ENCODE measurements around the gene FAM24A.
A peak's percentile ranks its signal among the peaks of the same experiment; 100 is the strongest.

Gene FAM24A

DNA sequence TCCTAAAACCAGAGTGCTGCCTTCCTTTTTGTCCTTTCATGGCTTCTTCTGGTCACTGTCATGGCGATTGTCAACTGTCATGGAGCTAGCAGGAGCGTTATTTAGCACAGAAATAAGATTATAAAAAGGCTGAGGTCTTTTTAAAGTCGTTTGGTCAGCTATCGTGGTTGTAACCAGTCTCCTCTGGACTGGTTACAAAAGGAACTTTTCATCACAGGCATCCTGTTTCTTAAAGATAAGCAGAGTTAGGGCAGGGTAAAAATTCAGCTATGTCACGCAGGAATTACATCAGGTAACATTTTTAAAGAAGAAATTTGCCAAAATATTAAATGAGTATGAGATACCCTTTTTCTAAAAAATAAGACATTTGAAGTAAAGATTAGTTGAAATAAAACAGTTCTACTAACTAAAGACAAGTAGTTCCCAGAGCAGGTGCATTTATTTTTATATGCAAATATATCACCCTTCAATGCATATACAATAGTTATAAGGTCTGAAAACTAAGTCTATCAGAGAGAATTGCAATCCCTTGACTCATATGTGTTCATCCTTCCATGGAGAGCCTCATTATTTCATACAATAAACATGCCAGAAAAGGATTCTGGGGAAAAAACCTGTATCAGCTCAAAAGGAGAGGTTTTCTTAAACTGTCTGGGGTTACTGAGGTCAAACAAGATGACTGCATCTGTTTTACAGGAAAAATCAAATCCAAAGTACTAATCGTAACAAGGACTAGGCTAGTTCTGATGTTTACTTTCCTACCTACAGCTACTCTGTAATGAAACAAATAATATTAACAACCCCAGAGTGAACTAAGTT lies 20.9 kb downstream of the FAM24A start:
- Histone ChIP-seq H3K36me3 (ENCODE audit: control insufficient read depth in 2 of 2, insufficient read depth in 1 of 2, low read length in 2 of 2) (peaks cover 14 to 17% of the 10 kb centered on the region in 2 experiments; a peak in 2 of 3 replicates), H3K4me1 (ENCODE audit: control insufficient read depth, insufficient read depth, low read length) (no peaks in the 10 kb centered on the region), H3K27ac (ENCODE audit: extremely low read depth, low read depth, low read length) (no peak overlapping the region), H3K4me3 (ENCODE audit: low read depth, low read length) (no peak overlapping the region), H3K9me3 (ENCODE audit: control insufficient read depth, insufficient read depth, low read depth, low read length) (no peaks in the 10 kb centered on the region)
- ChIA-PET POLR2A (no interaction called here), CTCF (no interaction called here)
- TF ChIP-seq ZNF37A (tag by site-specific recombination; IDR thresholded peaks at IDR 0.05) (no peak), ZNF23 (tag by site-specific recombination; IDR thresholded peaks at IDR 0.05; ENCODE audit: borderline replicate concordance) (no peak), ZIC2 (tag by site-specific recombination; IDR thresholded peaks at IDR 0.05) (no peak), ZNF768 (tag by site-specific recombination; IDR thresholded peaks at IDR 0.05) (no peak), ZNF777 (tag by site-specific recombination; IDR thresholded peaks at IDR 0.05; ENCODE audit: borderline replicate concordance) (no peak)

- CTCF ChIA-PET = no interaction called here
- peaks cover 40 to 44% of the 10 kb centered on the region in 2 experiments; a peak in 2 of 3 replicates for H3K36me3 ChIP-seq (ENCODE audit: control insufficient read depth in 2 of 2, insufficient read depth in 1 of 2, low read length in 2 of 2)
- POLR2A ChIA-PET = no interaction called here
Measured at GRCh38 chr10:122939133-122939855, 28.9 kb downstream of the FAM24A start.

GRCh38 chr10:122939856-122940543 lies 29.6 kb downstream of the FAM24A start:
- TF ChIP-seq, protein P1, sequence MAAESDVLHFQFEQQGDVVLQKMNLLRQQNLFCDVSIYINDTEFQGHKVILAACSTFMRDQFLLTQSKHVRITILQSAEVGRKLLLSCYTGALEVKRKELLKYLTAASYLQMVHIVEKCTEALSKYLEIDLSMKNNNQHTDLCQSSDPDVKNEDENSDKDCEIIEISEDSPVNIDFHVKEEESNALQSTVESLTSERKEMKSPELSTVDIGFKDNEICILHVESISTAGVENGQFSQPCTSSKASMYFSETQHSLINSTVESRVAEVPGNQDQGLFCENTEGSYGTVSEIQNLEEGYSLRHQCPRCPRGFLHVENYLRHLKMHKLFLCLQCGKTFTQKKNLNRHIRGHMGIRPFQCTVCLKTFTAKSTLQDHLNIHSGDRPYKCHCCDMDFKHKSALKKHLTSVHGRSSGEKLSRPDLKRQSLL (tag by site-specific recombination; IDR thresholded peaks at IDR 0.05) = no peak
- TF ChIP-seq, protein P2, sequence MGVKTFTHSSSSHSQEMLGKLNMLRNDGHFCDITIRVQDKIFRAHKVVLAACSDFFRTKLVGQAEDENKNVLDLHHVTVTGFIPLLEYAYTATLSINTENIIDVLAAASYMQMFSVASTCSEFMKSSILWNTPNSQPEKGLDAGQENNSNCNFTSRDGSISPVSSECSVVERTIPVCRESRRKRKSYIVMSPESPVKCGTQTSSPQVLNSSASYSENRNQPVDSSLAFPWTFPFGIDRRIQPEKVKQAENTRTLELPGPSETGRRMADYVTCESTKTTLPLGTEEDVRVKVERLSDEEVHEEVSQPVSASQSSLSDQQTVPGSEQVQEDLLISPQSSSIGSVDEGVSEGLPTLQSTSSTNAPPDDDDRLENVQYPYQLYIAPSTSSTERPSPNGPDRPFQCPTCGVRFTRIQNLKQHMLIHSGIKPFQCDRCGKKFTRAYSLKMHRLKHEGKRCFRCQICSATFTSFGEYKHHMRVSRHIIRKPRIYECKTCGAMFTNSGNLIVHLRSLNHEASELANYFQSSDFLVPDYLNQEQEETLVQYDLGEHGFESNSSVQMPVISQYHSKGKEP (tag by site-specific recombination; IDR thresholded peaks at IDR 0.05) = no peak
- Histone ChIP-seq H3K27ac (ENCODE audit: extremely low read depth, low read depth, low read length) (no peak overlapping the region), H3K9me3 (ENCODE audit: control insufficient read depth, insufficient read depth, low read depth, low read length) (no peaks in the 10 kb centered on the region), H3K4me3 (ENCODE audit: low read depth, low read length) (no peak overlapping the region), H3K4me1 (ENCODE audit: control insufficient read depth, insufficient read depth, low read length) (no peaks in the 10 kb centered on the region), H3K36me3 (ENCODE audit: control insufficient read depth in 2 of 2, insufficient read depth in 1 of 2, low read length in 2 of 2) (peaks cover 38 to 39% of the 10 kb centered on the region in 2 experiments; a peak in 2 of 3 replicates)
- CTCF ChIA-PET = no interaction called here
- POLR2A ChIA-PET = no interaction called here

More at GRCh38 chr10:122939133-122939855, 28.9 kb downstream of the FAM24A start:
- no peak for TF ChIP-seq ZNF10 (tag by site-specific recombination; IDR thresholded peaks at IDR 0.05)
- TF ChIP-seq ZNF341 (tag by site-specific recombination; IDR thresholded peaks at IDR 0.05; ENCODE audit: low read depth) = no peak
- peak; percentile 97 for TF ChIP-seq PRDM1 (tag by site-specific recombination; IDR thresholded peaks at IDR 0.05)
- no peak for TF ChIP-seq ZNF596 (tag by site-specific recombination; IDR thresholded peaks at IDR 0.05)
- Histone ChIP-seq H3K9me3 (ENCODE audit: control insufficient read depth, insufficient read depth, low read depth, low read length) (no peaks in the 10 kb centered on the region), H3K4me1 (ENCODE audit: control insufficient read depth, insufficient read depth, low read length) (no peaks in the 10 kb centered on the region), H3K4me3 (ENCODE audit: low read depth, low read length) (no peak overlapping the region), H3K27ac (ENCODE audit: extremely low read depth, low read depth, low read length) (no peak overlapping the region)

DNA sequence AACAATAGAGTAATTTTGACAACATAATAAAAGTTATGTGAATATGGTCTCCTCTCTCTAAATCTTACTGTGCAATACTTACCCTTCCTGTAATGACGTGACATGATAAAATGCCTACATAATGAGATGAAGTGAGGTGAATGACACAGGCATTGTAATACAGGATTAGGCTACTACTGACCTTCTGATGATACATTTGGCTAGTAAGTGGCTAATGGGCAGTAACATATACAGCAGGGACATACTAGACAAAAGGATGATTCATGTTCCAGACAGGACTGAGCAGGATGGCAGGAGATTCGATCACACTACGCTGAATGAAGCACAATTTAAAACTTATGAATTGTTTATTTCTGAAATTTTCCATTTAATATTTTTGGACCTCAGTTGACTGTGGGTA lies 38.9 kb downstream of the FAM24A start:
- no peaks in the 10 kb centered on the region for H3K9me3 ChIP-seq (ENCODE audit: control insufficient read depth, insufficient read depth, low read depth, low read length)
- H3K4me1 ChIP-seq (ENCODE audit: control insufficient read depth, insufficient read depth, low read length) = peaks cover 2% of the 10 kb centered on the region; the same call in 1 of the 2 replicates
- ChIA-PET CTCF (interaction anchor here (1.3 kb wide), 1 partner anchor 13 kb away, joined by 4 read pairs; no protein-coding TSS in a partner anchor), POLR2A (no interaction called here)
- H3K27ac ChIP-seq (ENCODE audit: extremely low read depth, low read depth, low read length) = no peak overlapping the region
- peaks cover 28 to 59% of the 10 kb centered on the region in 2 experiments for H3K36me3 ChIP-seq (ENCODE audit: control insufficient read depth in 2 of 2, insufficient read depth in 1 of 2, low read length in 2 of 2)
- H3K4me3 ChIP-seq (ENCODE audit: low read depth, low read length) = no peak overlapping the region
- no peak for TF ChIP-seq ZSCAN30 (tag by site-specific recombination; IDR thresholded peaks at IDR 0.05)
- no peak for TF ChIP-seq ZNF768 (tag by site-specific recombination; IDR thresholded peaks at IDR 0.05)
- TF ChIP-seq BCL11A (tag by site-specific recombination; IDR thresholded peaks at IDR 0.05; ENCODE audit: low read depth) = no peak
- no peak for TF ChIP-seq ZNF664 (tag by site-specific recombination; IDR thresholded peaks at IDR 0.05)
- TF ChIP-seq ZNF610 (tag by site-specific recombination; IDR thresholded peaks at IDR 0.05; ENCODE audit: borderline replicate concordance) = no peak
- TF ChIP-seq ZNF133 (tag by site-specific recombination; IDR thresholded peaks at IDR 0.05) = no peak
- no peak for TF ChIP-seq ZBTB21 (tag by site-specific recombination; IDR thresholded peaks at IDR 0.05)
- TF ChIP-seq, protein P3, sequence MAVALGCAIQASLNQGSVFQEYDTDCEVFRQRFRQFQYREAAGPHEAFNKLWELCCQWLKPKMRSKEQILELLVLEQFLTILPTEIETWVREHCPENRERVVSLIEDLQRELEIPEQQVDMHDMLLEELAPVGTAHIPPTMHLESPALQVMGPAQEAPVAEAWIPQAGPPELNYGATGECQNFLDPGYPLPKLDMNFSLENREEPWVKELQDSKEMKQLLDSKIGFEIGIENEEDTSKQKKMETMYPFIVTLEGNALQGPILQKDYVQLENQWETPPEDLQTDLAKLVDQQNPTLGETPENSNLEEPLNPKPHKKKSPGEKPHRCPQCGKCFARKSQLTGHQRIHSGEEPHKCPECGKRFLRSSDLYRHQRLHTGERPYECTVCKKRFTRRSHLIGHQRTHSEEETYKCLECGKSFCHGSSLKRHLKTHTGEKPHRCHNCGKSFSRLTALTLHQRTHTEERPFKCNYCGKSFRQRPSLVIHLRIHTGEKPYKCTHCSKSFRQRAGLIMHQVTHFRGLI (tag by site-specific recombination; IDR thresholded peaks at IDR 0.05) = no peak
